NT2/D1 (cell line): Measurements from ENCODE around the gene LPIN1.

Experiments used
- DNase-seq: peaks from one replicate; pipeline ENCODE4 v3.0.0-alpha.2; 2011; ENCODE audit warnings: low read depth, low spot score
- H3K27me3 ChIP-seq: 2 replicates; pipeline ENCODE4 v1.6.0; 2011; ENCODE audit warnings: mild to moderate bottlenecking; ENCODE audit not compliant: insufficient read length, insufficient read depth
- H3K36me3 ChIP-seq: 2 replicates; pipeline ENCODE4 v1.6.1; 2011; ENCODE audit warnings: mild to moderate bottlenecking, low read length, mixed read lengths; ENCODE audit not compliant: insufficient read depth, insufficient read length
- H3K4me1 ChIP-seq: 2 replicates; pipeline ENCODE4 v1.5.1; 2011; ENCODE audit not compliant: insufficient read depth, insufficient read length
- H3K4me3 ChIP-seq: 2 replicates; pipeline ENCODE4 v1.5.1; 2011; ENCODE audit warnings: low read depth; ENCODE audit not compliant: insufficient read length
- H3K9ac ChIP-seq: 2 replicates; pipeline ENCODE4 v1.6.0; 2011; ENCODE audit warnings: low read depth; ENCODE audit not compliant: insufficient read length
- H3K9me3 ChIP-seq: 2 replicates; pipeline ENCODE4 v1.5.1; 2011; ENCODE audit warnings: mild to moderate bottlenecking, low read length; ENCODE audit not compliant: insufficient read depth
- SUZ12 ChIP-seq: IDR thresholded peaks from 2 replicates; pipeline ENCODE4 v1.6.1; 2011; ENCODE audit not compliant: insufficient read length, insufficient read depth; ENCODE audit errors: extremely low read depth
- YY1 ChIP-seq: IDR thresholded peaks from 2 replicates; pipeline ENCODE4 v1.6.1; 2011; ENCODE audit not compliant: insufficient read length, insufficient read depth
- ZNF274 ChIP-seq: IDR thresholded peaks from 2 replicates; pipeline ENCODE4 v1.6.1; 2011; ENCODE audit warnings: mild to moderate bottlenecking, low read depth, low read length

LPIN1 gene

DNA sequence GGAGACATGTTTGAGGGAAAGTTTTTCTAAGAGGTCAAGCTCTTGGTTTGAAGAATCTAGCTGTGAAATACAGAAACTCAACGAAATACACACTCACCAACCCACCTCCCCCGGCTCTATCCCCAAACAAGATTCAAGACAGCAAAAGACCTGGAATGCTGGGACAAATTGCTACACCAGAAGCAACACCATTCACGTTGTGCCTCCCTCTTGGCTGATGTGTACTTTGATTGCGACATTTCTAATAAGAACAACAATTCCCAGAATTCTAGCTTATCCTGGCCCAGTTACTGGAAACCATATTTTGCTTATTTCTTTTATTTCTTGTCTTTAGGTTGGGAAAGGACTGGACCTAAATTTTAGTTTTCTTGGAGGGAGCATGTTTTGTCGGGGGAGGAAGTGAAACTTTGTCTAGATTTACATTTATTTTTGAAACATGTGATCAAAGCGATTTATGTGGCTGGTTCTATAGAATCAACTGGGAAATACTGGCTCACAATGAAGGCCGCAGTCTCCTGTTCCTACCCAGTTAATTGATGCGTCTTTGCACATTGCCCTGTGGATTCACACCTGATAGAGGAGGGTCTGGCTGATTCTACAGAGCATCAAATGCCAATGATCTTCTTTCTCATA is 29.6 kb upstream of the LPIN1 start:
- Histone ChIP-seq H3K27me3 (peaks cover 2% of the 10 kb centered on the region), H3K4me3 (no peak overlapping the region), H3K9me3 (no peaks in the 10 kb centered on the region), H3K9ac (no peak overlapping the region), H3K4me1 (peaks cover 2% of the 10 kb centered on the region), H3K36me3 (no peaks in the 10 kb centered on the region)
- DNase-seq, result no peak
- no peak for TF ChIP-seq YY1

GRCh38 chr2:11717623-11718022 is 28.8 kb upstream of the LPIN1 start:
- Histone ChIP-seq H3K36me3 (no peaks in the 10 kb centered on the region), H3K4me1 (peaks cover 2% of the 10 kb centered on the region), H3K9ac (no peak overlapping the region), H3K27me3 (peaks cover 2% of the 10 kb centered on the region), H3K9me3 (no peaks in the 10 kb centered on the region), H3K4me3 (no peak overlapping the region)
- no peak for DNase-seq
- no peak for TF ChIP-seq YY1
- no peak for TF ChIP-seq ZNF274

DNA sequence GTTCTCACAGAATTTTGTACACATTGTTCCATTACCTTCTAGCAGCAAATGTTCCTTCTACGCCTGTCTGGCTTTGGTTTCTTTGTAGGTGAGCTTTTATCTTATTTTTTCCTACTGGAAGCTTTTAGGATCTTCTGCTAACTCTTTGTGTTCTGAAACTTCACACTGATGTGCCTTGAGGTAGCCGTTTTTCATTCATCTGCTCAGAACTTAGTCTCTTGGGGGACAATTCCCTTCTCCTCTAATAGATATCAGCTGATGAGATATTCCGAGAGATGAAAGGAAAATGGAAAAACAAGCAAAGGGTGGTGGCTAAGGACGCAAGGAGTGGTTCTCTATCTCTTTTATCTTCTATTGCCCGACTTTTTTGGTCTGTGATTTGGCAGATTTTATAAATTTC is 27.8 kb upstream of the LPIN1 start:
- Histone ChIP-seq H3K27me3 (peaks cover 2% of the 10 kb centered on the region), H3K9ac (no peak overlapping the region), H3K4me1 (peaks cover 2% of the 10 kb centered on the region), H3K9me3 (no peaks in the 10 kb centered on the region), H3K4me3 (no peak overlapping the region), H3K36me3 (no peaks in the 10 kb centered on the region)
- no peak for DNase-seq
- TF ChIP-seq SUZ12, result no peak
- TF ChIP-seq YY1, result no peak
- TF ChIP-seq ZNF274, result no peak

GRCh38 chr2:11719230-11719977 is 27.0 kb upstream of the LPIN1 start:
- Histone ChIP-seq H3K4me1 (peaks cover 2% of the 10 kb centered on the region), H3K9ac (no peak overlapping the region), H3K9me3 (no peaks in the 10 kb centered on the region), H3K27me3 (peaks cover 2% of the 10 kb centered on the region), H3K4me3 (no peak overlapping the region), H3K36me3 (no peaks in the 10 kb centered on the region)
- TF ChIP-seq ZNF274 (no peak), YY1 (no peak), SUZ12 (no peak)
- no peak for DNase-seq

DNA sequence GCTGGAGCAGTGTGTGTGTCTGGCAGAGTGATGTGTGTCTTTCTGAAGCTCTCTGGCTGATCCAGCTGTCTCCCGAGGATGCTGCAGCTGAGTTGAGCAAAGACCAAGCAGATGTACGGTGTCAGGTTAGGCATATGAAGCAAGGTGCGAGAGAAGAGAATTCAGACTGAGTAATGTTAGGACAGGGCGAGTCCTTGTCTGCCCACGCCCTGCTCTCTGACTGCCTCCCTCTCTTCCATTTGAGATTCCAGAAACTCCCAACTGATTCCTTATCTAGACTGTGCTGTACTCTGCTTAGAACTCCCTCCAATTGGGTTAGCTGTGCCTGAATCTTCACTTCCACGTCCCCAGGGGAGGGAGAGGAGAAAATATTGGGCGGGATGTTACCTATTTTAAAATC is 25.7 kb upstream of the LPIN1 start:
- TF ChIP-seq ZNF274 (no peak), YY1 (no peak), SUZ12 (no peak)
- H3K9ac ChIP-seq, result no peak overlapping the region
- H3K36me3 ChIP-seq, result no peaks in the 10 kb centered on the region
- no peak overlapping the region for H3K4me3 ChIP-seq
- peaks cover 2% of the 10 kb centered on the region for H3K4me1 ChIP-seq
- peaks cover 2% of the 10 kb centered on the region for H3K27me3 ChIP-seq
- no peak for DNase-seq
- H3K9me3 ChIP-seq, result no peaks in the 10 kb centered on the region

GRCh38 chr2:11722292-11723060 is 24.0 kb upstream of the LPIN1 start:
- no peak for TF ChIP-seq YY1
- TF ChIP-seq SUZ12, result no peak
- TF ChIP-seq ZNF274, result no peak
- Histone ChIP-seq H3K9me3 (no peaks in the 10 kb centered on the region), H3K4me3 (no peak overlapping the region), H3K27me3 (peaks cover 2% of the 10 kb centered on the region), H3K9ac (no peak overlapping the region), H3K36me3 (no peaks in the 10 kb centered on the region), H3K4me1 (no peaks in the 10 kb centered on the region)
- DNase-seq, result no peak

- TF ChIP-seq SUZ12 (no peak), ZNF274 (no peak), YY1 (no peak)
- no peaks in the 10 kb centered on the region for H3K36me3 ChIP-seq
- H3K4me1 ChIP-seq, result no peaks in the 10 kb centered on the region
- H3K9me3 ChIP-seq, result no peaks in the 10 kb centered on the region
- H3K27me3 ChIP-seq, result peaks cover 2% of the 10 kb centered on the region
- no peak overlapping the region for H3K9ac ChIP-seq
- no peak for DNase-seq
- H3K4me3 ChIP-seq, result no peak overlapping the region
Observed at GRCh38 chr2:11723061-11723371, 23.4 kb upstream of the LPIN1 start.
